GM11168 (cell line): ENCODE results near the gene ACVR1C.

ENCODE experiments used
- in situ Hi-C: fragments of 300-500 bp; cut with MboI; formaldehyde crosslinking; loops from one replicate; pipeline ENCODE4 v1.12.0; 2022; ENCODE audit warnings: low sequenced_read_pairs; ENCODE audit not compliant: unreplicated experiment

Gene ACVR1C

DNA sequence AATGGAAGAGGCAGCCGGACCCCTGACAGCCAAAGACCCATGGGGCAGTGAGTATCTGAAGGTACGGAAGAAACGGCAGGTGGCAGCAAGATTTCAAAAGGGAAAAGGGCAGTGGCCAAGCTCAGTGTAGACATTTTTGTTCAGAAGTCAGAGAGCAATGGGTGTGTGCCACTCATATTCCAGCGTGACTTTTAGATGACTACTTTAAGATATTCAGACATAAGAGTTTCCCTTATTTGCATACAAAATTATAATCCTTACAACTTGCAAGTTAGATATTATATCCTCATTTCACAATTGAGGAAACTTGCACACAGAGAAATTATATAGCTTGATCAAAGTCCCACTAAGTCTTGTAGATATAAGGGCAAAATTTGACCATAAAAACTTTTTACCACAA lies 124.0 kb downstream of the ACVR1C start:
- in situ Hi-C loops: loop anchor here (10.0 kb wide), 1 partner anchor 80 kb away; no protein-coding TSS in a partner anchor

DNA sequence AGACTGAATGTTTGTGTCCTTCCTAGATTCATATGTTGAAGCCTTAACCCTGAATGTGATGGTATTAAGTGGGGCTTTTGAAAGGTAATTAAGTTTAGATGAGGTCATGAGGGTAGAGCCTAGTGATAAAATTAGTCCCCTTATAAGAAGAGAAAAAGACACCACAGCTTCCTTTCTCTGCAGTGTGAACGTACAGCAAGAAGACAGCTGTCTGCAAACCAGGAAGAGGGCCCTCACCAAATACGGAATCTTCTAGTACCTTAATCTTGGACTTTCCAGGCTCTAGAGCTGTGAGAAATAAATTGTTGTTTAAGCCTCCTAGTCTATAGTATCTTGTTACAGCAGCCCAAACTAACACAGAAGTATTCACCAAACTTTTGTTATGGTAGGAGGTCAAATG lies 127.6 kb downstream of the ACVR1C start:
- in situ Hi-C loops: loop anchor here (10.0 kb wide), 1 partner anchor 84 kb away; no protein-coding TSS in a partner anchor

DNA sequence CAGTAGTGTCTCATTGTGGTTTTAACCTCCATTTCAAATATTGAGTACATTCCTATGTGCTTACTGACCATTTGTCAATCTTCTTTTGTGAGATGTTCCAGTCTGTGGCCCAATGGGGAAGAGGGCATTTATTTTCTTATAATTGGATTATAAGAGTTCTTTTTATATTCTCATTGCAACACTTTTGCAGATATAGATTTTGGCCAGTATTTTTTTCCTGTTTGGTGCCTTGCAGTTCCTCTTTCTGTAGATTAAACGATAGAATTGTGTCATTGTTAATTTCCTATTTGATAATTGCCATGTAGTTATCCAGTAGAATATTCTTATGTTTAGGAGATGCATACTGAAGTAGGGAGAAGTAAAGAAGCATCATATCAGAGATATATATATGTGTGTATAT lies 128.3 kb downstream of the ACVR1C start:
- in situ Hi-C loops: loop anchor here (10.0 kb wide), 1 partner anchor 84 kb away; no protein-coding TSS in a partner anchor

DNA sequence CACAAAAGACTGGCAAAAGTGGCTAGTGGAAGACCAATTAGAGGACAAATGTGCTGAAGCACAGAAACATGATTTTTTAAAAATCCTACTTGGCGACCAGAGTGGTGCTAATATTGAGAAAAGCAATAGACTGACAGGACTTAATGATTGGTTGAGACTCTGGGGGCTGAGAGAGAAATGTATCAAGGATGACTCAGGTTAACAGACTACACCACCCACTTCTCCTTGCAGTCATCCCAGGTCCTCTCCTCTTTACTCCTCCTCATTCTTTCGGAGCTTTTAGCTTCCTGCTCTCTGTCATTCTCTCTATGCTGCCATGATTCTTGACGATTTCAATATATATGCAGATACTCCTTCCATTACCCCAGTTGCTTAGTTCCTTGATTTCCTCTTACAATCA lies 130.2 kb downstream of the ACVR1C start:
- in situ Hi-C loops: loop anchor here (10.0 kb wide), 1 partner anchor 506 kb away; no protein-coding TSS in a partner anchor

DNA sequence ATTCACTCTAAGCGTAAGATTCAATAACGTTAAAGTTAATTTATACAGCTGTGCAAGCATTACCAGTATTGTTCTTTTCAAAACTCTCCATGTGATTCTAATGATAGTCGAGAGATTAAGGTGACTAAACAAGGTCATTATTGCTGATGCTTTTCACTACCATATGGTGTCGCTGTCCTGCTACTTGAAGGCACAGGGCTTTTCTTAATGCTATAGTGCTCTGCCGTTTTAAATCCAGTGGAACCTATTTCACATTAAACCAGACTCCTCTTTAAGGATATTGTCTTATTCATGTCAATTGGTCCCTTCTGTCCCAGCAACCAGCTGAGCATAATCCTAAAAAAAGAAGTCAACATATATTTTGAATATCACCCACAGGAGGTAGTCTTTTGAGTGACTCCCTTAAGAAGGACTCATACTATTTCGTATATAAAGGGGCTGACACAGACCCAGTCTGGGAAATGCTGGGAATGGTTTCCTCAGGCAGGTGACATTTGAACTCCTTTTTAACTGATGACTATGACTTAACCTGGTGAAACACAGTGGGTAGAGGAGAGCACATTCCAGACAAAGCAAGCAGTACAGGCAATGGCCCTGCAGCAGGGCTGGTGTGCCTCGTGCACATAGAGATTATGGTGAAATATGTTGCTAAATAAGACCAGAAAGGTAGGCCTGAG lies 130.9 kb downstream of the ACVR1C start:
- in situ Hi-C loops: loop anchor here (10.0 kb wide), 1 partner anchor 507 kb away; no protein-coding TSS in a partner anchor

DNA sequence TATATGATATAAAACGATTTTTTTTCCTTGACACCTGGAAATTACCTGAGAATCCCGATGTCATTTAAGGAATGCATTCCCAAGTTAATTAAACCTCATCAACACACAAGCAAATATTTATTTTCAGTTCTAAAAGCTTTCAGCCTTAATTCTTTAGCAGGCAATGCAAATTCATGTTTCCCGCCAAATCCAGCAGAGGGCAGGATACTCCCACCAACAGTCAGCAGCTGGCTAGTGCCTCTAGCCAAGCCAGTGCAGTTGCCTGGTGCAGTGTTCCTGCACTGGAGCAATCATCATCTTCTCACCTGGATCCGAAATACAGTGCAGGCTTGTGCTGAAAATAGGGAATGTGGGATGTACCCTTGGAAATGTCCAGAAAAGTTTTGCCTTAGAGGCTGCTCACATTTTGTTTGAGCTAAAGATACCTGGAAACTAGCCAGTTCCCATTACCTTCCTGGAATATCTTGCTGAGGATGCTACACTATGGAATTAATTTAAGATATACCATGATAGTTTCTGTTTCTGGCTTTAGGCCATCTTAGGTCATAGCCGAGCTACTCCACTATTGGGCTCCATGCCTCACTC lies 136.4 kb downstream of the ACVR1C start:
- in situ Hi-C loops: loop anchor here (10.0 kb wide), 1 partner anchor 513 kb away; no protein-coding TSS in a partner anchor

DNA sequence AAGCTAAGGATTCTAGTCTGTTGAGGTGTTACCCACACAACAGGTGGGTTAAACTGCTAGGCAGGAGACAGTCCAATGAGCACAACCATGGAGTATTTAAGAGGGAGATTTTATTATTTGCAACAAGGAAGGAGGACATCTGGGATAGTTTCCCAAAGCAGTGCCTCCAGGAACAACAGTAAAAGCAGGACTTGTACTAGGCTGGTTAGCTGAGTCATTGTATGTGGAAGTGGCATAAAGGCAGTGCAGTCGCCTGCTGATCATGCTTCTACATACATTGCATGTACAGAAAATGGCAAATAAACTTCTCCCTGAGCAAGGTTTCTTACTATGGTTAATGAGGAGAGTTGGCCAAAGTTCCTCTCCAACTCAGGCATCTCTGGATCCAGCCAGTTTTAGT lies 138.7 kb downstream of the ACVR1C start:
- in situ Hi-C loops: loop anchor here (10.0 kb wide), 2 partner anchors 165 to 515 kb away; partner anchors contain the start of gene ERMN

DNA sequence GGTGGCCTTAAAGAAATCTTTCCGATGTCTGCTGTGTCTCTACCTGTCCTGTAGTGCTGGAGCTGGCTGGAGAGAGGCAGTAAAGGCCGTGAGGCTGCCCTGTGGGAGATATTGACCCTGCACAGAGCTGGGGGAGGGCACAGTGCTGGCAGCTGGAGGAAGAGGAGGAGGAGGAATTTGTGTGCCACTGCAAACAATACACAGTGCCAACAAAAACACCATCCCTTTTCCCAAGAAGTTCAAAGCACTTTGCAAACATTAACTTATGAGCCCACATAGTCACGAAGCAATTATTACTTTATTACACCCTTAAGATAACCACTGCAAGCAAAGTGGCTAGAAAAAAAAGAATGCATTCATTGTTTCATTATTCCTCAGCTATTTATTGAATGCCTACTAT lies 139.8 kb downstream of the ACVR1C start:
- in situ Hi-C loops: loop anchor here (10.0 kb wide), 1 partner anchor 164 kb away; the partner anchor contains the start of gene ERMN

DNA sequence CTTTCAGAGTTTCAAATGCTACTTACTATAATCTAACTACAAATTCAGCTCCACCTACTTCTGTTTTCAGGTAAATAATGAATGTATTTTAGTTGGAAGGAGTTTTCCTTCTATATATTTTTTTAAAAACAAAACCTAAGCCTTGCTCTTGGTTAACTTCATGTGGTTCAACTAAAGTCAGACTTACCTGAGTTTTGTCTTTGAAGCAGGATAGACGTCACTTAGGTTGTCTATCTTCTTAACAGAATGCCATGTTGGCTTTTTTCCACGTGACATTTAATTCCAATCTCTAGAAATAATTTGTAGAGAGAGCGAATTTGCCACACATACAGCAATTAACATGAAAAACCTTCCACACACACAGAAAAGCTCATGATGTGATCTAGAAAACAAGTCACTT lies 140.9 kb downstream of the ACVR1C start:
- in situ Hi-C loops: loop anchor here (10.0 kb wide), 1 partner anchor 163 kb away; the partner anchor contains the start of gene ERMN

DNA sequence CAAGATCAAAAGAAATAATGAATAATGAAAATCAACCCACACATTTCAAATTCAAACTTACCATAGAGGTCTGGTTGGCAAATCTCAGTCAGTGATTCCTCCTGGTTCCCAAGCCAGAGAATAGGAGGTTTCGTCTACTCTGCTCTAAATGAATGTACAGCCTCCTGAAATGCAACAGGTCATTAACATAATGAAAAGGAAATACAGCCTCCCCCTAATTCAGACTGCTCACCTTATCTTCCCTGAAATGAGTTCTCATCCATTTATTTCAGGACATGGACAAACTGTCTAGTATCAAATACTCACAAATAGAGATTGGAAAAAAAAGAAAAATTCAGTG lies 141.4 kb downstream of the ACVR1C start:
- in situ Hi-C loops: loop anchor here (10.0 kb wide), 1 partner anchor 162 kb away; the partner anchor contains the start of gene ERMN

DNA sequence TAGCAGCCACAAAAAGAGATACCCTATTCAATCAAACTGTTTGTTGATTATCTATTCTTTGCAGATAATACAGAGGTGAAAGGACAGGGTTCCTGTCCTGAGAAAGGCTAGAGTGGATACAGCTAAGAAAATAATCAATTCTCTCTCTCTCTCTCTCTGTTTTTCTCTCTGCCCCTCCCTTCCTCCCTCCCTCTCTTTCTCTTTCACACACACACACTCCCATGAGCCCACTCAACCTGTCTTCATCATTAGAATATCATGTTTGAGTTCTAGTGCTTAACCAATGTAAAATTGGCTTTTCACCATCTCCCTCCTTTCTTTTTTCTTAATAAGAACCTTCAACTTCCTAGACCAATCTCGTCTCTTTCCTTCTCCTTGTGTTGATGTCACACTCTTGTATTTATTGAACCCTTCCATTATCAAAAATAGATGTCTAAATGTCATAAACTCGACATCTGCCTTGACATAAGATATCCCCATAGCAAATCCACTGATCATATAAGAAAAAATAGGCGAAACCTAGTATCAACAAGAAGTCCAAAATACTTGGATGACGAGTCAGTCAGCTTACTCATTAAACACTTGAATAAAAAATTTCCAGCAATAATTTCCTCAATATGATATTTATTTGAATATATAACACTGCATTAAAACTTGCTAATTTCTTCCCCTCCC lies 141.9 kb downstream of the ACVR1C start:
- in situ Hi-C loops: loop anchor here (10.0 kb wide), 1 partner anchor 162 kb away; the partner anchor contains the start of gene ERMN

DNA sequence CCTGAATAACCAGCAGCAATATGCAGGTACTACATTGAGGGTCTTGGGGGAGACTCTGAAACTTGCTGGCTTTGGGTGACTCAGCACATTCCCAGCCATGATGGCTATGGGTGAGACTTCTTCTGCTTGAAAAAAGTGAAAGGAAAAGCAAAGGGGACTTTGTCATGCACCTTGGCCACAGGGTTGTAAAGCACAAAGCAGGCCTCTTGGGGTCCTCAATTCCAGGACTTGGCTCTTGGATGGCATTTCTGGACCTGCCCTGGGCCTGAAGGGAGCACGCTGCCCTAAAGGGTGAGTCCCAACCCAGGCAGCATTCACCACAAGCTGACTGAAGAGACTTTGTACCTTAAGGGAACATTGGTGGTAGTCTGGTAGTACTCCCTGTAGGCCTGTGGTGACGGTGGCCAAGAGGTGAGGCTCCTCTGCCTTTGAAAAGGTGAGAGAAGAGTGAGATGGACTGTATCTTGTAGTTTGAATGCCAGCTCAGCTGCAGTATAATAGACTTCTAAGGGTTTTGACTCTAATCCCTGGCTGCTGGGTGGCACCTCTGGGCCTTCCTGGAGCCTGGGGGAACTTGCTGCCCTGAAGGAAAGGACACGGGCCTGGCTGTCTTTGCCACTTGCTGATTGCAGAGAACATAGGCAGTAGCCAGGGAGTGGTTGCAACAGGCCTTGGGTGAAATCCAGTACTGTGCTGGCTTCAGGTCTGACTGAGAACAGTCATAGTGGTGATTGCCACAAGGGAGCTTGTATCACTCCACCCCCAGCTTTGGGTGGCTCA lies 148.3 kb downstream of the ACVR1C start:
- in situ Hi-C loops: loop anchor here (10.0 kb wide), 1 partner anchor 156 kb away; the partner anchor contains the start of gene ERMN

DNA sequence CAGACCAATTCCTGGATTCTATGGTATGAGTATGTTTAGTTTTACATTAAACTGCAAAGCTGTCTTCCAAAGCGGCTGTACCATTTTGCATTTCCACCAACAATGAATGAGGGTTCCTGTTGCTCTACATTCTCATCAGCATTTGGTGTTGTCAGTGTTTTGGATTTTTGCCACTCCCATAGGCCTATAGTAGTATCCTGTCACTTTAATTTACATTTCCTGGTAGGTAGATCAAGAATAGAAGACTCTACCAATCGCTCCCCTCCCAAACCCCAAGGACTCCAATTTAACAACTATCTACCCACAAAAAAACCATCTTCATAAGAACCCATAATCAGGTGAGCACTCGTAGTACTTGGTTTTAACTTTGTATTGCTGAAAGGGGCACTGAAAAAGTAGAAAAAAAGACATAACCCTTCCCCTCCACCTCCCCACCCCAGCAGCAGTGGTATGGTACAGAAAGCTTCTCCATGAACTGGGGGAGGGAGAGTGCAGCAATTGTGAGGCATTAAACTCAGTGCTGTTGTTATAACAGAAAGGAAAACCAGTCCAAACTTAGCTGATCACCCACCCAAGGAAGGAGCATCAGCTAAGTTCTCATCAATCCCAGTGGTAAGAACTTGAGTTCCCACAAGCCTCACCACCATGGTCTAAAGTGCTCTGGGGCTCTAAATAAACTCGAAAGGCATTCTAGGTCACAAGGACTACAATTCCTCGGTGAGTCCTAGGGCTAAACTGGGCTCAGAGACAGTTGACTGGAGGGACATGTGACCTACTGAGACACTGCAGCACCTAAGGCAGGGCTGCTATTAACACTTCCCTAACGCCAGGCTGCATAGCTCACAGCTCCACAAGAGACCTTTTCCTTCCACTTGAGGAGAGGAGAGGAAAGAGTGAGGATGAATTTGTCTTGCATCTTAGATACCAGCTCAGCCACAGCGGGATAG lies 149.3 kb downstream of the ACVR1C start:
- in situ Hi-C loops: loop anchor here (5.0 to 10.0 kb wide), 2 partner anchors 37 to 155 kb away; partner anchors contain the start of genes CYTIP and ERMN

DNA sequence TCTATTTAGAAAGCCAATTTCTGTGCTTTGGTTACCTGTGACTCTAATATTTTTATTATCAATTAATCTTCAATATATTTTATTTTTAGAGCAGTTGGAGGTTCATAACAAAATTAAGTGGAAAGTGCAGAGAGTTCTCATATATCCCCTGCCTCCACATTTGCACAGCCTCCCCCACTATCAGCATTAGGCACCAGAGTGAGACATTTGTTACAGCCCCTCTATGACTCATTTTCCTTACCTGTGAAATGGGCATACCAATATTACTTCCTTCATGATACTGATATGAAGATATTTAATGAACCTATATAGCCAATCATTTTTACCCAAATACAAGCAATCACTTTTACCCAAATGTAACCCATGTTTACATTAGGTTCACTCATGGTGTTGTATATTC lies 150.7 kb downstream of the ACVR1C start:
- in situ Hi-C loops: loop anchor here (5.0 kb wide), 1 partner anchor 36 kb away; the partner anchor contains the start of gene CYTIP

DNA sequence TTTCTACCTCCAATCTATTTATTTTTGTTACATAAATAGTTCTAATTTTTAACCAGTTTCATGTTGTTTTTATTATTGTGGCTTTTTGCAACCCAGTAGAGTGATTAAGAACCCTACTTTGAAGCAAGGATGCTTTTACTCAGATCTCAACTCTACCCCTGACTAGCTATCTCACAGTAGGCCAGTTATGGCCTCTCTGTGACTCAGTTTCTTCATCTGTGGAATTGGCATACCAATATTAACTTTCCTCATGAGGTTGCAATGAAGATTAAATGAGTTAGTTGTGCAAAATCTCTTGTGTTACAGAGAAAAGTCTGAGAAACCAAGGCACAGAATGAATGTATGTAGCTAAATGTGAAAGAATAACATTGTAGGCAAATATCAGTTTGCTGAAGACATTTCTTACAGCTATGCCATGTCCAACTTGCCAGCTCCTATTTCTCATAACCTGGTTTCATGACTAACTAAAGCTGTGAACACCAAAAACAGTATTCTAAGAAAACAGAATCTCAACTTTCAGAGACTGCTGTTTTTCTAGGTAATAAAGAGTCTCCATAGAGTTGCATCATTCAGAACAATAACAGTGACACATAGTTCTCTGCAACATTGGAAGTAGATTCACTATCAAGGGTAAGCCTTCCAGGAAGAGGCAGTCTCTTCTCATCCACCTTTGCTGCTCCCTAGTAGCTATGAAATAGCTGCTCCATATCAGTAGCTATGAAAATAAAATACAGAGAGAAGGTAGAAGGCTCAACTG lies 151.5 kb downstream of the ACVR1C start:
- in situ Hi-C loops: loop anchor here (5.0 kb wide), 1 partner anchor 35 kb away; the partner anchor contains the start of gene CYTIP
